Measurements from ENCODE around the gene SGMS1. TPM values are rescaled to one million over a fixed set of nuclear protein-coding genes. Genes with fewer than 3 reads are reported as not detected.
"Not testable (repeated sequence)": the region's sequence is repeated elsewhere in the genome, so short reads cannot be mapped to it uniquely, and the experiment has no call there.

Gene SGMS1
- polyA plus RNA-seq (2013, experiment 1 of 2) = 8.3 TPM
- polyA plus RNA-seq (2013, experiment 2 of 2) = 7.6 TPM

- H3K4me3 ChIP-seq (ENCODE audit: low read length) = peak within 1 kb of the TSS; percentile 84
- H3K9ac ChIP-seq (ENCODE audit: low read depth, low read length) = peak within 1 kb of the TSS; percentile 95
- H3K27ac ChIP-seq (ENCODE audit: low read depth, low read length) = peak within 1 kb of the TSS; percentile 99
- no peaks in the 10 kb centered on the region for H3K9me3 ChIP-seq (ENCODE audit: insufficient read depth, low read depth, low read length)
- WGBS = under 1% methylated on average over 74 of the region's 74 CpGs
- H3K36me3 ChIP-seq (ENCODE audit: insufficient read depth, low read length) = no peaks in the 10 kb centered on the region
- H3K4me1 ChIP-seq (ENCODE audit: insufficient read depth, low read length) = peaks cover 38% of the 10 kb centered on the region
- peaks cover 14% of the 10 kb centered on the region; the same call in 1 of the 2 replicates for H3K27me3 ChIP-seq (ENCODE audit: insufficient read depth, low read length)
These were observed at the start of gene SGMS1 for GRCh38 chr10:50623663-50624412. Gene SGMS1, minus strand, starts transcription at chr10:50623956. Its CDS starts 279,842 bp downstream, at chr10:50344114.

GRCh38 chr10:50672152-50672551 is 48.4 kb upstream of the SGMS1 start:
- not testable (repeated sequence) for H3K4me3 ChIP-seq (ENCODE audit: low read length); H3K9me3 ChIP-seq (ENCODE audit: insufficient read depth, low read depth, low read length); H3K4me1 ChIP-seq (ENCODE audit: insufficient read depth, low read length); H3K36me3 ChIP-seq (ENCODE audit: insufficient read depth, low read length); H3K9ac ChIP-seq (ENCODE audit: low read depth, low read length); H3K27ac ChIP-seq (ENCODE audit: low read depth, low read length); H3K27me3 ChIP-seq (ENCODE audit: insufficient read depth, low read length)
- 82% methylated on average over 1 of the region's 1 CpG for WGBS

- not testable (repeated sequence) for H3K9ac ChIP-seq (ENCODE audit: low read depth, low read length); H3K4me3 ChIP-seq (ENCODE audit: low read length); H3K9me3 ChIP-seq (ENCODE audit: insufficient read depth, low read depth, low read length); H3K27me3 ChIP-seq (ENCODE audit: insufficient read depth, low read length); H3K27ac ChIP-seq (ENCODE audit: low read depth, low read length); H3K36me3 ChIP-seq (ENCODE audit: insufficient read depth, low read length); H3K4me1 ChIP-seq (ENCODE audit: insufficient read depth, low read length)
- WGBS = 85% methylated on average over 2 of the region's 2 CpGs
These were observed 47.9 kb upstream of the SGMS1 start for GRCh38 chr10:50671645-50672044.

GRCh38 chr10:50669957-50670356 is 46.2 kb upstream of the SGMS1 start:
- not testable (repeated sequence) for H3K27ac ChIP-seq (ENCODE audit: low read depth, low read length); H3K4me1 ChIP-seq (ENCODE audit: insufficient read depth, low read length); H3K27me3 ChIP-seq (ENCODE audit: insufficient read depth, low read length); H3K36me3 ChIP-seq (ENCODE audit: insufficient read depth, low read length); H3K9ac ChIP-seq (ENCODE audit: low read depth, low read length); H3K9me3 ChIP-seq (ENCODE audit: insufficient read depth, low read depth, low read length); H3K4me3 ChIP-seq (ENCODE audit: low read length)
- WGBS = 93% methylated on average over 3 of the region's 6 CpGs

GRCh38 chr10:50667353-50667752 is 43.6 kb upstream of the SGMS1 start:
- WGBS = 75% methylated on average over 1 of the region's 1 CpG
- not testable (repeated sequence) for H3K4me1 ChIP-seq (ENCODE audit: insufficient read depth, low read length); H3K36me3 ChIP-seq (ENCODE audit: insufficient read depth, low read length); H3K27ac ChIP-seq (ENCODE audit: low read depth, low read length); H3K9ac ChIP-seq (ENCODE audit: low read depth, low read length); H3K4me3 ChIP-seq (ENCODE audit: low read length); H3K9me3 ChIP-seq (ENCODE audit: insufficient read depth, low read depth, low read length); H3K27me3 ChIP-seq (ENCODE audit: insufficient read depth, low read length)

GRCh38 chr10:50662420-50662819 is 38.7 kb upstream of the SGMS1 start:
- not testable (repeated sequence) for H3K9ac ChIP-seq (ENCODE audit: low read depth, low read length); H3K9me3 ChIP-seq (ENCODE audit: insufficient read depth, low read depth, low read length); H3K27me3 ChIP-seq (ENCODE audit: insufficient read depth, low read length); H3K27ac ChIP-seq (ENCODE audit: low read depth, low read length); H3K36me3 ChIP-seq (ENCODE audit: insufficient read depth, low read length); H3K4me3 ChIP-seq (ENCODE audit: low read length); H3K4me1 ChIP-seq (ENCODE audit: insufficient read depth, low read length)
- WGBS = 95% methylated on average over 5 of the region's 5 CpGs

- H3K9me3 ChIP-seq (ENCODE audit: insufficient read depth, low read depth, low read length); H3K27ac ChIP-seq (ENCODE audit: low read depth, low read length); H3K9ac ChIP-seq (ENCODE audit: low read depth, low read length); H3K36me3 ChIP-seq (ENCODE audit: insufficient read depth, low read length); H3K4me1 ChIP-seq (ENCODE audit: insufficient read depth, low read length); H3K4me3 ChIP-seq (ENCODE audit: low read length); H3K27me3 ChIP-seq (ENCODE audit: insufficient read depth, low read length): not testable (repeated sequence)
- WGBS = 94% methylated on average over 4 of the region's 4 CpGs
These were observed 37.8 kb upstream of the SGMS1 start for GRCh38 chr10:50661563-50661962.

- 81% methylated on average over 32 of the region's 32 CpGs for WGBS
- H3K9me3 ChIP-seq (ENCODE audit: insufficient read depth, low read depth, low read length); H3K4me3 ChIP-seq (ENCODE audit: low read length); H3K27ac ChIP-seq (ENCODE audit: low read depth, low read length); H3K27me3 ChIP-seq (ENCODE audit: insufficient read depth, low read length); H3K36me3 ChIP-seq (ENCODE audit: insufficient read depth, low read length); H3K9ac ChIP-seq (ENCODE audit: low read depth, low read length); H3K4me1 ChIP-seq (ENCODE audit: insufficient read depth, low read length): not testable (repeated sequence)
These were observed 36.3 kb upstream of the SGMS1 start for GRCh38 chr10:50659865-50660730.

- not testable (repeated sequence) for H3K27me3 ChIP-seq (ENCODE audit: insufficient read depth, low read length); H3K9me3 ChIP-seq (ENCODE audit: insufficient read depth, low read depth, low read length); H3K9ac ChIP-seq (ENCODE audit: low read depth, low read length); H3K36me3 ChIP-seq (ENCODE audit: insufficient read depth, low read length); H3K27ac ChIP-seq (ENCODE audit: low read depth, low read length); H3K4me1 ChIP-seq (ENCODE audit: insufficient read depth, low read length); H3K4me3 ChIP-seq (ENCODE audit: low read length)
- WGBS = 93% methylated on average over 35 of the region's 35 CpGs
These were observed 35.5 kb upstream of the SGMS1 start for GRCh38 chr10:50659016-50659864.

- Histone ChIP-seq H3K9me3 (ENCODE audit: insufficient read depth, low read depth, low read length) (no peaks in the 10 kb centered on the region), H3K4me1 (ENCODE audit: insufficient read depth, low read length) (no peaks in the 10 kb centered on the region), H3K27ac (ENCODE audit: low read depth, low read length) (no peak overlapping the region), H3K9ac (ENCODE audit: low read depth, low read length) (no peak overlapping the region), H3K27me3 (ENCODE audit: insufficient read depth, low read length) (no peaks in the 10 kb centered on the region), H3K4me3 (ENCODE audit: low read length) (no peak overlapping the region), H3K36me3 (ENCODE audit: insufficient read depth, low read length) (no peaks in the 10 kb centered on the region)
- WGBS = 89% methylated on average over 5 of the region's 5 CpGs
These were observed 34.4 kb upstream of the SGMS1 start for GRCh38 chr10:50658165-50658564.

- H3K27ac ChIP-seq (ENCODE audit: low read depth, low read length) = no peak overlapping the region
- WGBS = 88% methylated on average over 3 of the region's 3 CpGs
These were observed 30.0 kb upstream of the SGMS1 start for GRCh38 chr10:50653758-50654157.

More at GRCh38 chr10:50653758-50654157, 30.0 kb upstream of the SGMS1 start:
- Histone ChIP-seq H3K9ac (ENCODE audit: low read depth, low read length) (no peak overlapping the region), H3K4me1 (ENCODE audit: insufficient read depth, low read length) (no peaks in the 10 kb centered on the region), H3K4me3 (ENCODE audit: low read length) (no peak overlapping the region), H3K9me3 (ENCODE audit: insufficient read depth, low read depth, low read length) (no peaks in the 10 kb centered on the region), H3K36me3 (ENCODE audit: insufficient read depth, low read length) (no peaks in the 10 kb centered on the region), H3K27me3 (ENCODE audit: insufficient read depth, low read length) (no peaks in the 10 kb centered on the region)
